H9 (cell line): ENCODE results near the gene OR14K1. TPM values are rescaled to one million over a fixed set of nuclear protein-coding genes. Genes with fewer than 3 reads are reported as not detected.

Experiments
- DNase-seq: peaks from one replicate; pipeline ENCODE4 v3.0.0-alpha.2; 2017
- H2AFZ ChIP-seq: one replicate; pipeline ENCODE4 v1.6.1; 2013; ENCODE audit warnings: mild to moderate bottlenecking, low read length, control low read depth, moderate library complexity
- H2AK5ac ChIP-seq: 2 replicates; pipeline ENCODE4 v1.6.1; 2013; ENCODE audit warnings: low read length, control low read depth, mixed read lengths; ENCODE audit not compliant: insufficient read length
- H2BK120ac ChIP-seq: one replicate; pipeline ENCODE4 v1.6.1; 2013; ENCODE audit warnings: low read depth, mild to moderate bottlenecking, low read length, control low read depth, inconsistent platforms; ENCODE audit not compliant: poor library complexity, severe bottlenecking
- H2BK12ac ChIP-seq: 2 replicates; pipeline ENCODE4 v1.6.1; 2013; ENCODE audit warnings: low read length, control low read depth, mixed read lengths, low read depth; ENCODE audit not compliant: insufficient read length
- H2BK15ac ChIP-seq: 2 replicates; pipeline ENCODE4 v1.6.1; 2013; ENCODE audit warnings: low read depth, low read length, control low read depth
- H2BK20ac ChIP-seq: one replicate; pipeline ENCODE4 v1.6.1; 2013; ENCODE audit warnings: low read depth, mild to moderate bottlenecking, low read length, control low read depth, inconsistent platforms; ENCODE audit not compliant: poor library complexity, severe bottlenecking
- H2BK5ac ChIP-seq: 2 replicates; pipeline ENCODE4 v1.6.1; 2013; ENCODE audit warnings: low read length, control low read depth, mixed read lengths; ENCODE audit not compliant: insufficient read length
- H3K14ac ChIP-seq: 2 replicates; pipeline ENCODE4 v1.6.1; 2013; ENCODE audit warnings: low read length, control low read depth; ENCODE audit not compliant: insufficient read depth
- H3K18ac ChIP-seq: 2 replicates; pipeline ENCODE4 v1.6.1; 2013; ENCODE audit warnings: low read depth, mild to moderate bottlenecking, mixed read lengths, low read length, control low read depth; ENCODE audit not compliant: insufficient read length
- H3K23ac ChIP-seq: 2 replicates; pipeline ENCODE4 v1.6.1; 2013; ENCODE audit warnings: low read length, control low read depth, mixed read lengths, low read depth; ENCODE audit not compliant: insufficient read length
- H3K23me2 ChIP-seq: 2 replicates; pipeline ENCODE4 v1.6.1; 2013; ENCODE audit warnings: low read depth, mild to moderate bottlenecking, mixed read lengths, low read length, control low read depth; ENCODE audit not compliant: insufficient read length, poor library complexity, severe bottlenecking
- H3K27ac ChIP-seq: 2 replicates; pipeline ENCODE4 v1.5.1; 2013; ENCODE audit warnings: low read length, control low read depth, mixed read lengths, low read depth; ENCODE audit not compliant: insufficient read length
- H3K27me3 ChIP-seq: 2 replicates; pipeline ENCODE4 v1.6.1; 2013; ENCODE audit warnings: low read length, control low read depth, inconsistent platforms; ENCODE audit not compliant: insufficient read depth
- H3K4ac ChIP-seq: 2 replicates; pipeline ENCODE4 v1.6.1; 2013; ENCODE audit warnings: low read depth, mild to moderate bottlenecking, control low read depth, inconsistent platforms, low read length, moderate library complexity
- H3K4me1 ChIP-seq: 2 replicates; pipeline ENCODE4 v1.6.1; 2013; ENCODE audit warnings: low read length, control low read depth, inconsistent platforms; ENCODE audit not compliant: insufficient read depth
- H3K4me2 ChIP-seq: 2 replicates; pipeline ENCODE4 v1.6.1; 2013; ENCODE audit warnings: low read length, control low read depth, mixed read lengths; ENCODE audit not compliant: insufficient read length, insufficient read depth
- H3K56ac ChIP-seq: 2 replicates; pipeline ENCODE4 v1.6.1; 2013; ENCODE audit warnings: low read depth, mild to moderate bottlenecking, mixed read lengths, low read length, control low read depth; ENCODE audit not compliant: insufficient read length
- H3K79me1 ChIP-seq: 2 replicates; pipeline ENCODE4 v1.6.1; 2013; ENCODE audit warnings: low read depth, mild to moderate bottlenecking, moderate library complexity, low read length, control low read depth, inconsistent platforms; ENCODE audit not compliant: insufficient read depth, poor library complexity, severe bottlenecking
- H3K79me2 ChIP-seq: 2 replicates; pipeline ENCODE4 v1.6.1; 2013; ENCODE audit warnings: low read length, control low read depth, inconsistent platforms; ENCODE audit not compliant: insufficient read depth
- H3K9ac ChIP-seq: 2 replicates; pipeline ENCODE4 v1.6.1; 2013; ENCODE audit warnings: low read length, control low read depth, mixed read lengths; ENCODE audit not compliant: insufficient read length; ENCODE audit errors: extremely low read depth
- H3K9me3 ChIP-seq: one replicate; pipeline ENCODE4 v1.6.1; 2013; ENCODE audit warnings: low read depth, low read length, inconsistent platforms; ENCODE audit not compliant: control insufficient read depth
- H3T11ph ChIP-seq: one replicate; pipeline ENCODE4 v1.6.1; 2013; ENCODE audit warnings: mild to moderate bottlenecking, low read length, control low read depth, inconsistent platforms
- H4K20me1 ChIP-seq: one replicate; pipeline ENCODE4 v1.6.1; 2013; ENCODE audit not compliant: control insufficient read depth, insufficient read length, insufficient read depth
- H4K5ac ChIP-seq: 2 replicates; pipeline ENCODE4 v1.6.1; 2013; ENCODE audit warnings: low read depth, mild to moderate bottlenecking, mixed read lengths, low read length, control low read depth; ENCODE audit not compliant: insufficient read length
- H4K8ac ChIP-seq: replicated peaks from 2 replicates; pipeline ENCODE4 v1.6.1; 2013; ENCODE audit warnings: low read length, control low read depth, mixed read lengths, low read depth; ENCODE audit not compliant: insufficient read length
- H4K91ac ChIP-seq: 2 replicates; pipeline ENCODE4 v1.6.1; 2013; ENCODE audit warnings: low read depth, mild to moderate bottlenecking, moderate library complexity, mixed read lengths, low read length, control low read depth; ENCODE audit not compliant: insufficient read length
- H3K27ac Mint-ChIP-seq, 3 experiments: 2 replicates in 2 of 3; 3 replicates in 1 of 3; pipeline ENCODE4 v1.8.0; 2020 to 2021; ENCODE audit warnings: mixed read lengths in 3 of 3, mild to moderate bottlenecking in 1 of 3, moderate library complexity in 1 of 3
- H3K27me3 Mint-ChIP-seq: 2 replicates; pipeline ENCODE4 v1.8.0; 2021; ENCODE audit warnings: low read depth, mild to moderate bottlenecking, moderate library complexity, mixed read lengths
- H3K36me3 Mint-ChIP-seq, 3 experiments: 2 replicates in 2 of 3; 3 replicates in 1 of 3; pipeline ENCODE4 v1.8.0; 2020 to 2021; ENCODE audit warnings: low read depth in 3 of 3, mixed read lengths in 3 of 3; ENCODE audit not compliant: insufficient read depth in 1 of 3
- H3K4me1 Mint-ChIP-seq, 2 experiments: 2 replicates each; pipeline ENCODE4 v1.8.0; 2020; ENCODE audit warnings: mixed read lengths in 2 of 2
- H3K4me3 Mint-ChIP-seq, 2 experiments: 2 replicates in 1 of 2; 3 replicates in 1 of 2; pipeline ENCODE4 v1.8.0; 2020 to 2021; ENCODE audit warnings: mild to moderate bottlenecking in 2 of 2, mixed read lengths in 2 of 2, moderate library complexity in 1 of 2
- H3K9me3 Mint-ChIP-seq, 2 experiments: 2 replicates in 1 of 2; 3 replicates in 1 of 2; pipeline ENCODE4 v1.8.0; 2020; ENCODE audit warnings: mild to moderate bottlenecking in 2 of 2, mixed read lengths in 2 of 2, moderate library complexity in 1 of 2
- WGBS: extraction: QIAGEN DNeasy Blood & Tissue Kit; methylation state at CpG from one replicate; pipeline ENCODE4 v1.1.7; 2013; ENCODE audit warnings: missing lambda C conversion rate, low lambda C conversion rate, mixed read lengths; ENCODE audit not compliant: insufficient read length; ENCODE audit errors: extremely low coverage; 5-methylcytosine and 5-hydroxymethylcytosine counted together
- total RNA-seq: library from RNA; stranded (reverse); gene quantifications from 2 replicates; pipeline ENCODE4 v1.2.1, GENCODE V29; 2021
- TF ChIP-seq, protein P1 (sequence below): fragments of 200-600 bp; sonication (generic); conservative IDR thresholded peaks from 3 replicates; pipeline ENCODE4 v1.8.0; 2021; ENCODE audit warnings: antibody characterized with exemption, mild to moderate bottlenecking

Gene OR14K1
- total RNA-seq, 1 experiment from 2014 or later, result not detected

DNA sequence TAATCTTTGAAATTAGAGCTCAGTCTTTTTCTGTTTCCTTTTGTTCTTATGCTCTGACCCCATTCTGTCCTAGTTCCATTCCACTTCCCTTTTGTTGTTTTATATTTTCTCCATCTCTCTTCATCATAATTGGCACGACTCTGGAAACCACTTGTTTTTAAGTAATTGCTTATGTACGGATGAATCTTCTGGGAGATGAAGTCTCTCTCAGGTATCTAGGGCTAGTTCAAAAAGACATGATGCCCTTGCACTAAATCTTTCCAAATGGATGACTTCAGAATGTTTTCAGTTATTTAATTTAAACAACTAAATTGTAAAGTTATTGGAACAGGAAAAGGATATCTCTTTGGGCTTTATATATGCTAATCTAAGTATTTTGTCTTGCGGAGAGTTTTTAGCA is 21.9 kb upstream of the OR14K1 start, which contains the start of gene OR6F1:
Gene OR6F1 (minus strand): TSS at position 101 of the 400 bp plus-strand sequence. CDS start 3,891 bp downstream, outside the sequence.
- H3K27ac Mint-ChIP-seq, result no peak within 1 kb of the TSS
- Histone ChIP-seq H4K8ac (no peak within 1 kb of the TSS), H3K56ac (no peak within 1 kb of the TSS), H3K79me1 (no peaks in the 10 kb centered on the region), H3K27ac (no peak within 1 kb of the TSS), H3K14ac (no peak within 1 kb of the TSS), H2BK20ac (no peak within 1 kb of the TSS), H2AK5ac (no peak within 1 kb of the TSS), H2BK12ac (no peak within 1 kb of the TSS), H3K27me3 (no peaks in the 10 kb centered on the region), H3K18ac (no peak within 1 kb of the TSS), H3K4me2 (no peak within 1 kb of the TSS), H2AFZ (no peak within 1 kb of the TSS), H3K23ac (no peak within 1 kb of the TSS), H2BK120ac (no peak within 1 kb of the TSS), H3K4me1 (no peaks in the 10 kb centered on the region), H3K23me2 (no peaks in the 10 kb centered on the region), H2BK15ac (no peak within 1 kb of the TSS), H3K79me2 (no peaks in the 10 kb centered on the region), H3K9ac (no peak within 1 kb of the TSS), H4K91ac (no peak within 1 kb of the TSS), H3K9me3 (peaks cover 13% of the 10 kb centered on the region), H3K4ac (no peak within 1 kb of the TSS), H4K20me1 (no peaks in the 10 kb centered on the region), H4K5ac (no peak within 1 kb of the TSS), H2BK5ac (no peak within 1 kb of the TSS), H3T11ph (no peak within 1 kb of the TSS)
- TF ChIP-seq, protein P1, sequence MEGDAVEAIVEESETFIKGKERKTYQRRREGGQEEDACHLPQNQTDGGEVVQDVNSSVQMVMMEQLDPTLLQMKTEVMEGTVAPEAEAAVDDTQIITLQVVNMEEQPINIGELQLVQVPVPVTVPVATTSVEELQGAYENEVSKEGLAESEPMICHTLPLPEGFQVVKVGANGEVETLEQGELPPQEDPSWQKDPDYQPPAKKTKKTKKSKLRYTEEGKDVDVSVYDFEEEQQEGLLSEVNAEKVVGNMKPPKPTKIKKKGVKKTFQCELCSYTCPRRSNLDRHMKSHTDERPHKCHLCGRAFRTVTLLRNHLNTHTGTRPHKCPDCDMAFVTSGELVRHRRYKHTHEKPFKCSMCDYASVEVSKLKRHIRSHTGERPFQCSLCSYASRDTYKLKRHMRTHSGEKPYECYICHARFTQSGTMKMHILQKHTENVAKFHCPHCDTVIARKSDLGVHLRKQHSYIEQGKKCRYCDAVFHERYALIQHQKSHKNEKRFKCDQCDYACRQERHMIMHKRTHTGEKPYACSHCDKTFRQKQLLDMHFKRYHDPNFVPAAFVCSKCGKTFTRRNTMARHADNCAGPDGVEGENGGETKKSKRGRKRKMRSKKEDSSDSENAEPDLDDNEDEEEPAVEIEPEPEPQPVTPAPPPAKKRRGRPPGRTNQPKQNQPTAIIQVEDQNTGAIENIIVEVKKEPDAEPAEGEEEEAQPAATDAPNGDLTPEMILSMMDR, result no peak
- no CpG with 5 or more reads among the region's 3 CpGs for WGBS
- no peaks in the 10 kb centered on the region for H3K36me3 Mint-ChIP-seq
- no peak within 1 kb of the TSS for H3K4me3 Mint-ChIP-seq
- H3K4me1 Mint-ChIP-seq, result no peaks in the 10 kb centered on the region
- no peaks in the 10 kb centered on the region; the same call in 1 of the 2 replicates for H3K27me3 Mint-ChIP-seq
- H3K9me3 Mint-ChIP-seq, result peaks cover 22 to 50% of the 10 kb centered on the region in 2 experiments
- DNase-seq, result no peak
